CD4-positive, alpha-beta T cell treated with Interferon alpha-2 for 1 hour (primary cell): ENCODE measurements around the gene DIPK1A.
"Not testable (repeated sequence)": the region's sequence is repeated elsewhere in the genome, so short reads cannot be mapped to it uniquely, and the experiment has no call there.

Source experiments
- DNase-seq, 2 donors: peaks; one replicate each; pipeline ENCODE4 v3.0.0-alpha.2; 2020 to 2022

DIPK1A gene

GRCh38 chr1:92913093-92913819 lies 48.0 kb downstream of the DIPK1A start:
- DNase-seq = no peak

GRCh38 chr1:92910081-92910480 lies 51.2 kb downstream of the DIPK1A start:
- DNase-seq = no peak

GRCh38 chr1:92909321-92909720 lies 51.9 kb downstream of the DIPK1A start:
- DNase-seq = no peak

GRCh38 chr1:92907949-92908684 lies 53.1 kb downstream of the DIPK1A start:
- no peak for DNase-seq

GRCh38 chr1:92903765-92904164 lies 57.5 kb downstream of the DIPK1A start:
- DNase-seq = no peak

GRCh38 chr1:92902406-92902744 lies 58.9 kb downstream of the DIPK1A start:
- no peak for DNase-seq

- no peak for DNase-seq
Measured at GRCh38 chr1:92901699-92902405, 59.4 kb downstream of the DIPK1A start.

- no peak for DNase-seq
Measured at GRCh38 chr1:92901126-92901525, 60.1 kb downstream of the DIPK1A start.

GRCh38 chr1:92900539-92900938 lies 60.7 kb downstream of the DIPK1A start:
- DNase-seq = no peak

GRCh38 chr1:92899780-92900179 lies 61.5 kb downstream of the DIPK1A start:
- DNase-seq = no peak

GRCh38 chr1:92898053-92898452 lies 63.2 kb downstream of the DIPK1A start:
- not testable (repeated sequence) for DNase-seq

GRCh38 chr1:92887465-92887864 lies 73.8 kb downstream of the DIPK1A start:
- DNase-seq = no peak

- DNase-seq = no peak
Measured at GRCh38 chr1:92886886-92887419, 74.3 kb downstream of the DIPK1A start.

- no peak for DNase-seq
Measured at GRCh38 chr1:92884195-92884594, 77.1 kb downstream of the DIPK1A start.

GRCh38 chr1:92883297-92883696 lies 78.0 kb downstream of the DIPK1A start:
- DNase-seq = no peak

- peak; percentile 50 to 65 for DNase-seq
Measured at GRCh38 chr1:92882819-92883218, 78.4 kb downstream of the DIPK1A start.

- DNase-seq = no peak
Measured at GRCh38 chr1:92881391-92881790, 79.9 kb downstream of the DIPK1A start.

GRCh38 chr1:92879316-92879968 lies 81.8 kb downstream of the DIPK1A start:
- DNase-seq = no peak

GRCh38 chr1:92877792-92878191 lies 83.5 kb downstream of the DIPK1A start:
- peak; percentile 6 to 64 for DNase-seq

GRCh38 chr1:92877081-92877711 lies 84.1 kb downstream of the DIPK1A start:
- peak in 1 of 2 donors; percentile 22 for DNase-seq

GRCh38 chr1:92876351-92876750 lies 84.9 kb downstream of the DIPK1A start:
- DNase-seq = no peak

- no peak for DNase-seq
Measured at GRCh38 chr1:92874987-92875386, 86.3 kb downstream of the DIPK1A start.

- DNase-seq = no peak
Measured at GRCh38 chr1:92872719-92873118, 88.5 kb downstream of the DIPK1A start.
